Activated naive CD8-positive, alpha-beta T cell treated with anti-CD3 and anti-CD28 coated beads, Interleukin-2, amount 10 ng/mL, durations not matched to agents 7 days and 5 days (primary cell): ENCODE measurements around the gene PTPRN2. TPM values are rescaled to one million over a fixed set of nuclear protein-coding genes. Genes with fewer than 3 reads are reported as not detected.
"Not testable (repeated sequence)": the region's sequence is repeated elsewhere in the genome, so short reads cannot be mapped to it uniquely, and the experiment has no call there.

Experiments used
- ATAC-seq: fragments of 150-1000 bp; cut with Tn5 transposase; one replicate; pipeline ENCODE4 v1.10.0; 2021; ENCODE audit warnings: low read depth, moderate library complexity
- POLR2A ChIA-PET: fragments of 350-600 bp; sonication (Branson Sonifier 250); formaldehyde crosslinking; loops from one replicate; lab custom pipeline; 2021; ENCODE audit warnings: antibody characterized with exemption; lab: Charles Lee
- DNase-seq: peaks from one replicate; pipeline ENCODE4 v3.0.0; 2021
- H3K27ac Mint-ChIP-seq: one replicate; pipeline ENCODE4 v1.8.0; 2022; ENCODE audit warnings: mild to moderate bottlenecking, mixed read lengths
- H3K27me3 Mint-ChIP-seq: one replicate; pipeline ENCODE4 v1.8.0; 2022; ENCODE audit warnings: mild to moderate bottlenecking, moderate library complexity, mixed read lengths
- H3K36me3 Mint-ChIP-seq: one replicate; pipeline ENCODE4 v1.8.0; 2021; ENCODE audit warnings: mild to moderate bottlenecking, mixed read lengths
- H3K4me1 Mint-ChIP-seq: one replicate; pipeline ENCODE4 v1.8.0; 2021; ENCODE audit warnings: mixed read lengths
- H3K4me3 Mint-ChIP-seq: one replicate; pipeline ENCODE4 v1.8.0; 2022; ENCODE audit warnings: mild to moderate bottlenecking, moderate library complexity, mixed read lengths
- H3K9me3 Mint-ChIP-seq: one replicate; pipeline ENCODE4 v1.8.0; 2021; ENCODE audit warnings: mixed read lengths
- total RNA-seq, 2 experiments: library from RNA; stranded (reverse); gene quantifications; one replicate each; pipeline ENCODE4 v1.2.3, GENCODE V29; 2021

The PTPRN2 gene
- total RNA-seq, 2 experiments from 2014 or later = 4.5 to 4.9 TPM

DNA sequence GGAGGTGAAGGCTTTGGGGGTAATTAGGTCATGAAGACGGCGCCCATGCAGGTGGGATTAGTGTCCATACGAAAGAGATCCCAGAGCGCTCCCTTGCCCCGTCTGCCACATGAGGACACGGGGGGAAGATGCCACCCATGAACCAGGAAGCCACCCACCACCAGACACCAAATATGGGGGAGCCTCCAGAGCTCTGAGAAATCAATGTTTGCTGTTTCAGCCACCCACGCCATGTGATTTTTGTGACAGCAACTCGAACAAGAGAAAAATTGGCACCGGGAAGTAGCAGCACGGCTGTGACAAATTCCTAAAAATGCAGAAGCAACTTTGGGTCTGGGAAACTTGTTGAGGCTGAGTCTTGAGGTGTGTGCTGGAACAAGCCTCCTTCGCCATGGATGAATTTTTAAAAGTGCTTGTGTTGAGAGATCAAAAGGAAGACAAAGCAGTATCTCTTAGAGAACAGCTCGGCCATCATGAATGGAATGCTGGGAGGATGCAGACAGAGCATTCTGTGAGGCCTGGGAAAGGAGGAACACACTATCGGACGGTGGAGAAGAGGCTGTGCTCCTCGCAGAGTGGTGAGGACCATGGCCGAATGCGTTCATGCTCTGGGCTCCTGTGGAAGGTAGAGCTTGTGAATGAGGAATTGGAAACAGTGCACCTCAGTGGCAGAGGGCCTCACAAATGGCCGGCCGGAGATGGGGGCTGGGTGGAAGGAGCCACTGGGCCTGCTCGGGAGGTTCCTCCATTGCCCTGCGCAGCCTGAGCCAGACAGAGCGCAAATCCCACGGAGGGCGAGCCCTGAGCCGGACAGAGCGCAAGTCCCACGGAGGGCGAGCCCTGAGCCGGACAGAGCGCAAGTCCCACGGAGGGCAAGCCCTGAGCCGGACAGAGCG, 277.5 kb downstream of the PTPRN2 start:
- Mint-ChIP-seq H3K36me3 (peaks cover 2% of the 10 kb centered on the region), H3K4me1 (no peaks in the 10 kb centered on the region), H3K27me3 (no peaks in the 10 kb centered on the region), H3K4me3 (no peak overlapping the region), H3K27ac (no peak overlapping the region), H3K9me3 (peaks cover 26% of the 10 kb centered on the region)
- no peak for DNase-seq
- no peak for ATAC-seq
- POLR2A ChIA-PET = no interaction called here

GRCh38 chr7:158308001-158308400, 279.6 kb downstream of the PTPRN2 start:
- ATAC-seq (no peak), DNase-seq (no peak)
- H3K36me3 Mint-ChIP-seq = peaks cover 2% of the 10 kb centered on the region
- peaks cover 23% of the 10 kb centered on the region for H3K9me3 Mint-ChIP-seq
- H3K27me3 Mint-ChIP-seq = no peaks in the 10 kb centered on the region
- no peak overlapping the region for H3K4me3 Mint-ChIP-seq
- H3K27ac Mint-ChIP-seq = no peak overlapping the region
- POLR2A ChIA-PET = no interaction called here
- no peaks in the 10 kb centered on the region for H3K4me1 Mint-ChIP-seq

DNA sequence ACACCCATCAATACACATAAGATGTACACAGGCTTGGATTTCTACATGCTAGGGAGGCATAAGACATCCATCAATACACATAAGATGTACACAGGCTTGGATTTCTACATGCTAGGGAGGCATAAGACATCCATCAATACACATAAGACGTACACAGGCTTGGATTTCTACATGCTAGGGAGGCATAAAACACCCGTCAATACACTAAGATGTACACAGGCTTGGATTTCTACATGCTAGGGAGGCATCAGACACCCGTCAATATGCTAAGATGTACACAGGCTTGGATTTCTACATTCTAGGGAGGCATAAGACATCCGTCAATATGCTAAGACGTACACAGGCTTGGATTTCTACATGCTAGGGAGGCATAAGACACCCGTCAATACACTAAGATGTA, 283.6 kb downstream of the PTPRN2 start:
- POLR2A ChIA-PET, ATAC-seq, H3K4me1 Mint-ChIP-seq, H3K36me3 Mint-ChIP-seq, H3K4me3 Mint-ChIP-seq, H3K9me3 Mint-ChIP-seq, H3K27ac Mint-ChIP-seq, H3K27me3 Mint-ChIP-seq, DNase-seq: not testable (repeated sequence)

DNA sequence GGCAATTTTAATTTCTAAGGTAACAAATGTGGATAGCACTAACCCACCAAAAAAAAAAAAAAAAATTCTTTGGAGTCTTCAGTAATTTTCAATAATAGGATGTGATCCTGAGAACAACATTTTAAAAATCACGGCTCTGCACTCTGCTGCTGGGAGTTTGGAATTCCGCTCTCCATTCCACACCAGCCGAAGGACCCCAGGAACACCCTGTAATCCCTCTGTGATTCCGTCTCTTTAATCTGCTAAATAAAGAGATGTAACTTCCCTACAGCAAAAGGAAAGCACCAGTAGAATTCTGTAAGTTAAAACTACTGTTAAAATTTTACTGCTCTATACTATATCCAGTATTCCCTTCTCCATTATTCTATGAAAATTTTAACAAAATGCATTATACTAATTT, 284.5 kb downstream of the PTPRN2 start:
- Mint-ChIP-seq H3K27ac (no peak overlapping the region), H3K9me3 (peaks cover 7% of the 10 kb centered on the region), H3K4me1 (no peaks in the 10 kb centered on the region), H3K27me3 (peaks cover 3% of the 10 kb centered on the region), H3K36me3 (no peaks in the 10 kb centered on the region), H3K4me3 (no peak overlapping the region)
- no peak for DNase-seq
- POLR2A ChIA-PET = no interaction called here
- ATAC-seq = no peak

DNA sequence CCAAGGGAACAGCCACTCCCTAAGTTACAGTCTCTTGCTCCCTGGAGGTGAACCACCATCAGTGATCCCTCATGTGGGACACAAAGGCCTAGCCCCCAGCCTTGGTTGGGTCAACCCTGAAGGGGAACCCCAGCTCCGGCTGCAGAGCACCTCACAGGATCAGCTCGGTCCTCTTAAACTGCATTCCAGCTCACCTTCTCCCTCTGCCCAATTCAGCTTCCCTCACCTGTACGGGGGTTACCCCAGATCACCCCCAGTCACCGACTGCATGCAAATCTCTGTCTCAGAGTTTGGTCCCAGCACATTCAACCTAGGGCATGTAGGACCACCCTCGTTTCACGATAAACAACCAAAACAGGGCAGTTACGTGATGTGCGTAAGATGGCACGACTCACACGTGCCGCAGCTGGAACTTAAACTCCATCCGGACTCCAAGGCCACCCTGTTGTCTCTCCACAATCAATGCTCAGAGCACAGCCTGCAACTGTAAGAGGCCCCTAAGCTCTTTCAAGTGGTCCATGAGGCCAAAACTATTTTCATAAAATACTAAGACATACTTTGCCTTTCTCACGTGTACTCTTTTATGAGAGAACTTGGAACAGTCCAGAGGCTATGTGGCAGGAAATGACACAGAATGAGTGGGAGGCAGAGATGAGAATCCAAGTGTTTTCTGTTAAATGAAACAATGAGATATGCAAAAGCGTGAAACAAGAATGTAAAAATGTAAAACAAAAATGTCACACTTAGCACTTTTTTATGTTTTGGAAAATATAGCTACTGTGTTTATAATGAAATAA, 285.2 kb downstream of the PTPRN2 start:
- POLR2A ChIA-PET = no interaction called here
- DNase-seq (no peak), ATAC-seq (no peak)
- H3K4me1 Mint-ChIP-seq = no peaks in the 10 kb centered on the region
- peaks cover 5% of the 10 kb centered on the region for H3K27me3 Mint-ChIP-seq
- peaks cover 4% of the 10 kb centered on the region for H3K9me3 Mint-ChIP-seq
- H3K27ac Mint-ChIP-seq = no peak overlapping the region
- no peaks in the 10 kb centered on the region for H3K36me3 Mint-ChIP-seq
- no peak overlapping the region for H3K4me3 Mint-ChIP-seq

DNA sequence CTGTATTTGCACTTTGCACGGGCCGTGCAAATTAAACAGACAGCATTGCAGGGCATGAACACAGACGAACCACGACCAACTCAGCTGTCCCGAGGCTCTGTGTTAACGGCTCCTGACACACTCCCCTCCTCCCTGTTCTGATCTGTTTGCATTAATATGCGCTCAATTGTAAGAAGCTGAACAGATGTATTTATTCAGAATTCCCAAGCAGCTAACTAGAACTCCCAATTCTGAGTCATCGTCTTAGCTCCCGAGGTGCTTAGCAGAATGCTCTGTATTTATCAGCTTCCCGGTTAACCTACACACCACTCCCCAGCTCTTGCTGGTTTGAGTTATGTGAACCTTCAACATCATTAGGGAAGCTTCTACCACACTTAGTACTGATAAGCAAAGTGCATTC, 286.4 kb downstream of the PTPRN2 start:
- no peaks in the 10 kb centered on the region for H3K4me1 Mint-ChIP-seq
- POLR2A ChIA-PET = no interaction called here
- no peak overlapping the region for H3K27ac Mint-ChIP-seq
- H3K9me3 Mint-ChIP-seq = no peaks in the 10 kb centered on the region
- no peaks in the 10 kb centered on the region for H3K36me3 Mint-ChIP-seq
- H3K4me3 Mint-ChIP-seq = no peak overlapping the region
- no peak for ATAC-seq
- DNase-seq = no peak
- peaks cover 5% of the 10 kb centered on the region for H3K27me3 Mint-ChIP-seq

- no peaks in the 10 kb centered on the region for H3K4me1 Mint-ChIP-seq
- peaks cover 3% of the 10 kb centered on the region for H3K9me3 Mint-ChIP-seq
- no peak overlapping the region for H3K27ac Mint-ChIP-seq
- no peak for ATAC-seq
- POLR2A ChIA-PET = no interaction called here
- H3K36me3 Mint-ChIP-seq = no peaks in the 10 kb centered on the region
- H3K27me3 Mint-ChIP-seq = peaks cover 5% of the 10 kb centered on the region
- DNase-seq = no peak
- no peak overlapping the region for H3K4me3 Mint-ChIP-seq
Measured at GRCh38 chr7:158300427-158300826, 287.2 kb downstream of the PTPRN2 start.

GRCh38 chr7:158299607-158300006, 288.0 kb downstream of the PTPRN2 start:
- no peak for ATAC-seq
- POLR2A ChIA-PET = no interaction called here
- no peak overlapping the region for H3K4me3 Mint-ChIP-seq
- H3K36me3 Mint-ChIP-seq = no peaks in the 10 kb centered on the region
- DNase-seq = no peak
- H3K9me3 Mint-ChIP-seq = peaks cover 4% of the 10 kb centered on the region
- peaks cover 5% of the 10 kb centered on the region for H3K27me3 Mint-ChIP-seq
- no peaks in the 10 kb centered on the region for H3K4me1 Mint-ChIP-seq
- no peak overlapping the region for H3K27ac Mint-ChIP-seq

DNA sequence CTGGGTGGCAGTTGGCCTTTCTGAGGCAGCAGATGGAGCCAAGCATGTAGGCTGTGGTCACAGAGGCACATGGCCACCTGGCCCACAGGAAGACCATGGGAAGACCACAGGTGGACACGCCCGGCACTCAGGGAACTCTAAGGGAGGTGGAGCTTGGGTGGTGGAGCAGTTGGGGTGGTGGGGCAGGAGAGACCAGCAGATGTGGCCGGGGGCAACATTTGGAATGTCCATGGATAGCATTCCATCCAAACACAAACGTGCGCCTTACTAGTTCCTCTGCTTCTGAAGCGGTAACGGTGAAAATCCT, 290.9 kb downstream of the PTPRN2 start:
- ATAC-seq (no peak), DNase-seq (no peak)
- Mint-ChIP-seq H3K4me3 (no peak overlapping the region), H3K36me3 (no peaks in the 10 kb centered on the region), H3K27ac (no peak overlapping the region), H3K4me1 (no peaks in the 10 kb centered on the region), H3K9me3 (peaks cover 4% of the 10 kb centered on the region), H3K27me3 (peaks cover 5% of the 10 kb centered on the region)
- POLR2A ChIA-PET = no interaction called here

- Mint-ChIP-seq H3K4me3 (no peak overlapping the region), H3K27ac (no peak overlapping the region), H3K36me3 (no peaks in the 10 kb centered on the region), H3K9me3 (peaks cover 4% of the 10 kb centered on the region), H3K4me1 (no peaks in the 10 kb centered on the region), H3K27me3 (peaks cover 5% of the 10 kb centered on the region)
- POLR2A ChIA-PET = no interaction called here
- DNase-seq (no peak), ATAC-seq (no peak)
Measured at GRCh38 chr7:158295966-158296797, 291.4 kb downstream of the PTPRN2 start.

GRCh38 chr7:158294468-158295215, 293.0 kb downstream of the PTPRN2 start:
- DNase-seq, H3K9me3 Mint-ChIP-seq, H3K27me3 Mint-ChIP-seq, POLR2A ChIA-PET, H3K4me3 Mint-ChIP-seq, H3K27ac Mint-ChIP-seq, ATAC-seq, H3K4me1 Mint-ChIP-seq, H3K36me3 Mint-ChIP-seq: not testable (repeated sequence)

GRCh38 chr7:158292948-158293347, 294.7 kb downstream of the PTPRN2 start:
- Mint-ChIP-seq H3K27ac (no peak overlapping the region), H3K27me3 (peaks cover under 1% of the 10 kb centered on the region), H3K4me3 (no peak overlapping the region), H3K4me1 (no peaks in the 10 kb centered on the region), H3K9me3 (peaks cover 11% of the 10 kb centered on the region), H3K36me3 (no peaks in the 10 kb centered on the region)
- DNase-seq = no peak
- POLR2A ChIA-PET = no interaction called here
- no peak for ATAC-seq

DNA sequence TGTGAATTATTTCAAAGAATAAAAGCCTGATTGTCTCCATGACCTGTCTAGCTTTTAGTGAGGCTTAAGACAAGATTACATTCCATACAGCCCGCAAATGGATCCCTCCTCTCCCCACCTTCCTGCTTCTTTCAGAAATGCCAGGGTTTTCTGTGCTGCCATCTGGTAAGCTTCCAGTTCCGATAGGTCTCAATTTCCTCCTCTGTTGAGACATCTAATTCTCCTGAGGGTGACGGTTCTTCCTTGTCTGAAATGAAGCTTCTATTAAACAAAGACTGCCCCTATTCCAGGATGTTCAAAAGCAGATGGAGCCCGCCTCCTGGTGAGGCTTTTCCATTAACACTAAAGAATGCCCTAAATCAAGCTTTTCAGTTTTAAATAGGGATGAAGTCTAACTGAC, 295.6 kb downstream of the PTPRN2 start:
- POLR2A ChIA-PET = no interaction called here
- no peak for ATAC-seq

More for the DNA sequence above, 295.6 kb downstream of the PTPRN2 start:
- Mint-ChIP-seq H3K9me3 (peaks cover 11% of the 10 kb centered on the region), H3K36me3 (no peaks in the 10 kb centered on the region), H3K27me3 (no peaks in the 10 kb centered on the region), H3K4me1 (no peaks in the 10 kb centered on the region), H3K4me3 (no peak overlapping the region), H3K27ac (no peak overlapping the region)
- DNase-seq = no peak
